ENCODE measurements around the gene KRT40.

The KRT40 gene

DNA sequence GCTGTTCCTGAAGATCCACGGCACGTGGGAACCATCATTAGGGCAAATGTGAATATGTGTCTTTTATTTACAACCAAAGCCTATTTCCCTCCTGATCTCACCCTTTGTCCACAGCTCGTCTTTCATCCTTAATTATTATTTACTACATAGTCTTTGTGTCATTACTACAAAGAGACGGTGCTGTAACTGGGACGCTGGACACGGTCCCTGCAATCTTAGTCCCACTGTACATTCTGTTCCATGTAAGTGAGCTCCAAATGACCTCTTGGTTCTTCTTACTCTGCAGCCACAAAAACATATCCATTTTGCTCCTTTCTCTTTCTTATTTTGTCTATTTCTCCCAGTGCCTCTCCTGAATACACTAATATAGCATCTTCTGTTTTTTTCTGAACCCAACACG lies 34.0 kb downstream of the KRT40 start:
- no peak for DNase-seq

DNA sequence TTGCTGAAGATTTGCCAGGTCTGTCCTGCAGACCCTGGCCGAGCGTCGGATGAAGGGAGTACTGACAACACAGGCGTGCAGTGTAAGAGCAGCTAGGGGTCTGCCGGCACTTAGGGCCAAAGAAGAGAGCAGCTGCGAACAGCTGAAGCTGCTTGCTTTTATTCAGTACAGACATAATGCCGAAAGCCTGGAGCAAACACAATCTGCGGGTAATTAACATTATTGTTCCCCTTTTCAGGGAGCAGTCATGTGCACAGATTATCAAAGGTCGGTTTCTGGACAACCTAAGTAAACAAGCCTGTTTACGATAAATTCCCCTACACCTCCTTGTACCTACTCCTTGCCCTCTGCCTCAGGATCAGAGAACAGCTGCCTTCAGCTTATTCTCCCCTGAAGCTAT lies 34.7 kb downstream of the KRT40 start:
- no peak for DNase-seq

DNA sequence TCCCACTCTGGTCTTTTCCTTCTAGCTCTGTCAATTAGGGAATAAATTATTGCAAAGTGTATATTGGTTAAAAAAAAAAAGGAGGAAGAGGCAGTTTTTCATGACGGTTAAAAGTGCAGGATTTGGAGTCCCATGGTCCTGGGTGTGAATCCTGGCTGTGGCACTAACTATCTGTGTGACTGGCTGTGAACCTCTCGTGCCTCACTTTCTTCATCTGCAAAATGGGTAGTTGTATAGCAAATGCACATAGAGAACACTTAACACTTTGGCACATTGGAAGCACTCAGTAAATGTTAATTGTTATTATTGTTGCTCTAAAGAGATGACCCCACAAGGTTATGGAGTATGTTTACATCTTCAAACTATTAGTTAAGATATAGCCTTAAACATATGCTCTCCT lies 36.2 kb downstream of the KRT40 start:
- DNase-seq: no peak

DNA sequence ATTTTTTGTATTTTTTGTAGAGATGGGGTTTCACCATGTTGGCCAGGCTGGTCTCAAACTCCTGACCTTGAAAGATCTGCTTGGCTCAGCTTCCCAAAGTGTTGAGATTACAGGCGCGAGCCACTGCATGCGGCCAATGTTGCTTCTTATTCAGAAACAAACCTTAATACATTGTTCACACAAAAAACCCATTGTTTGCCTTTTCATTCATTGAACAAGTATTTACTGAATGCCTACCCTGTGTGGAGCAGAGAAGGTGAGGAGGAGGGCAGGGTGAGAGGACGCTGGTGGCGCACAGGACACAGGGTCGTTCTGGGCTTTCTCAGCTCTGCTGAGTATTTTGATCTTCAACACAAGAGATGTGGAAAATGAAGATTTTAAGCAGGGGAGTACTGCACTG lies 38.7 kb downstream of the KRT40 start:
- no peak for DNase-seq

DNA sequence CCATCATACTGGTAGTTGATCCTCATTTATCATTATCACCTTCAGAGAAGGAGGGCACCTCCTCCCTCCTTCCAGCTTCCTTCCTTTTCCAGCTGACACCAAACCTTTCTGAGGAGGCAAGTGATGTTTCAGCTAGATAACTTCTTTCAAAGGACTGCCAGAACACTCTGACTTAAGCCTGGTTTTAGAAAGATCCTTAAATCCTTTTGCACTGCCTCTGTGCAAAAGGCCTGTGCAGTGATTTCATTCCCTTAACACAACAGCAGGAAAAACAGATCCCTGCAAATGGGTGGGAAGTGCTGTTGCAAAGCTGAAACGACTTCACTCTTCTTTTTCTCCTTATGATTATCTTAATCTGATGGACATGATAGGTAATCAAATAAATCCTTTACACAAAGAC lies 39.6 kb downstream of the KRT40 start:
- DNase-seq: no peak

DNA sequence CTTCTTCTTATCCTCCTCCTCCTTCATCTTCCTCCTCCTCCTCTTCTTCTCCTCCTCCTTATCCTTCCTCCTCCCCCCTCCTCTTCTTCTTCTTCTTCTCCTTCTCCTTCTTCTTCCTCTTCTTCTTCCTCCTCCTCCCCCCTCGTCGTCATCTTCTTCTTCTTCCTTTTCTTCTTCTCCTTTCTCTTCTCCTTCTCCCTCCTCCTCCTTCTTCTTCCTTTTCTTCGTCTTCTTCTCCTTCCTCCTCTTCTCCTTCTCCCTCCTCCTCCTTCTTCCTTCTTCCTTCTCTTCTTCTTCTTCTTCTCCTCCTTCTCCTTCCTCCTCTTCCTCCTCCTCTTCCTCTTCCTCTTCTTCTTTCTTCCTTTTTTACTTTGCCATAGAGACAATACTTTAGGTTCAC lies 41.6 kb downstream of the KRT40 start:
- DNase-seq: no peak

DNA sequence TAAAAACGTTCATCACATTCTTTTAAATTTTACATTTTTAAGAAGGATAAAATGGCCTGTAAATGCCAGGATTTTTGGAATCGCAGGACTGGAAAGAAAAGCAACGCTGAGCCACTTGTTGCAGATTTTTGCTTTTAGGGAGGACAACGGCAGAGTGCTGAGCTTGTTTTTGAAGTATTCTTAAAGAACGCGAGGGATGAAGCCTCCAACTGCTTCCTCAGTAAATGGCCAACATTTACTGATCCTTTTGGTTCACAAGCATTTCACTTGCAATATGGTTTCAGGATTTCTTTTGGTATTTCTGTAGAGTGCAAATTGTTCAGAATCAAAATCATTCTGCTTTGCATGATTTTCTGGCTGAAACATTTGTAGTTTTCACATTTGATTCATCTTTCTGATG lies 43.9 kb downstream of the KRT40 start:
- DNase-seq: no peak

DNA sequence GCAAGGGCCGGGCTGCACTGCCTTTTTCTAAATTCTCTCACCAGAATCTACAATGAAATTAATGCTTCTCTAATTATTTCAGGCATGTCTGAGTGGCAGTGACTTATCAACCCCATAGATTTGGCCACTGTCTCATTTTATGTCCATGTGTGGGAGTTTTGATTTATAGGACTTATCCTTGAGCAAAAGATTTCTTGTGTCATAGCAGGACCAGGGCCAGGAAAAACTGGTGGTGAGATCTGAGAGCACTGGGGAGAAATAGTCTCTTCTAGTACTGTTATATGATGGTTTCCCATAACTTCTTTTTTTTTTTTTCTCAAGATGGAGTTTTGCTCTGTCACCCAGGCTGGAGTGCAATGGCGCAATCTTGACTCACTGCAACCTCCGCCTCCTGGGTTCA lies 45.1 kb downstream of the KRT40 start:
- DNase-seq: no peak

DNA sequence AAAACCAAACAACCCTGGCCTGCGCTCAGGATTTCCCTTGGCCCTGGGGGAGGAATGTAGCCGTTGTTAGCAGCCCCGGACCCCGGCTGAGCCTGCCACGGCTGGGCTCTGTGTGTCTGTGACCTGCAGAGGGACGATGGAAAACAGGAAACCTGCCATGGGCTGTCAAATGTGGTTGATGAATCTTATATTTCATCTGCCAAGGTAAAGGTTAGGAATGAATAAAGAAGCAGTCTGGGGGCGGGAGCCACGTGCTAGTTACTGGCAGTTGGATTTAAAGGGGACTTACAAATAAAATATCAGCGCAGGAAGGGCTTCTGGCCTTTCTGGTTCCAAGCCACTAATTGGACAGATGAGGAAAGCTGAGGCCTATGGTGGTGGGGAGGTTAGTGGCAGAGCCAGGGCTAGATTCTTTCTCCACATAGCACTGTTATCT lies 46.7 kb downstream of the KRT40 start, which contains the start of gene KRT23:
Gene KRT23 (minus strand): TSS at position 263 of the 436 bp plus-strand sequence. CDS start 1,043 bp downstream, outside the sequence.
- DNase-seq: no peak

DNA sequence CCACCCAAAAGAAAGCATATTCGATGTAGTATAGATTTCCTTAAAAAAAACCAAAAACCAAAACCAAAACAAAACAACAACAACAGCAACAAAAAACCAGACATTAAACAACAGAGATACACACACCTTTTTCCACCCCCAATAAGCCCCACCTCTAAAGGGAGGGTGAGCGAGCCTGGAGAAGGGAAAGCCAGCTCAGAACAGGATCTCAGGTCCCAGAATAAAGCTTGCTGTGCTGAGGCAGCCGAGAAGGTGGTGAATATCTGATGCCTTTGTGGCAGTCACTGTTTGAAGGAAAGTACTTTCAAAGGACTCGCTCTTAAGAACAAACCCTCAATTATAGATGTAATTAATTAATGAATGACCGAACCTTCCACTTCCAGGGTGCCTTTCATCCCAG lies 47.1 kb downstream of the KRT40 start:
- no peak for DNase-seq

DNA sequence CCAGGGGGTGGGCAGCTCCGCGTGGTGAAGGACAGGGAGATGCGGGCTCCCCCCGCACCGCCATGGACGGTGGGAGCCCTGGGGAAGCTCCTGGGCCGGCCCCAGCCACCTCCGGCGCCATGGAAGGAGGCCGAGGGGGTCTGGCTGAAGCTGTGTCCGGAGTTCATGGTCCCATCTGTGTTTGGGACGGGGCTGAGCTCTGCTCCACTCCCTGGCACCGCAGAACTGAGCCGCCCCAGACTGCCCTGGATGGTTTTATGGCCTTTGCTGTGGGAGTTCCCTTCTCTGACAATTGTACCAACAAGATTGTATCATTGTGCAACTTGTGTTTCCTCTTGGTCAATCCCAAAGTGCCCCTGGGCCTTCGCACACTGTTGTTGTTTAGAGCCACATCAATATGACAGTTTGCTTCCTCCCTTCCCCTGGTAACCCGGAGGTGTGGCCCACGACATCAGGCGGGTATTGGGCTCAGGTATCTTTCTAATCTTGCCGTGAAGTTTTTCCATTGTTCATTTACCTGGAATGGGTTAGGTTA lies 47.6 kb downstream of the KRT40 start:
- no peak for DNase-seq

DNA sequence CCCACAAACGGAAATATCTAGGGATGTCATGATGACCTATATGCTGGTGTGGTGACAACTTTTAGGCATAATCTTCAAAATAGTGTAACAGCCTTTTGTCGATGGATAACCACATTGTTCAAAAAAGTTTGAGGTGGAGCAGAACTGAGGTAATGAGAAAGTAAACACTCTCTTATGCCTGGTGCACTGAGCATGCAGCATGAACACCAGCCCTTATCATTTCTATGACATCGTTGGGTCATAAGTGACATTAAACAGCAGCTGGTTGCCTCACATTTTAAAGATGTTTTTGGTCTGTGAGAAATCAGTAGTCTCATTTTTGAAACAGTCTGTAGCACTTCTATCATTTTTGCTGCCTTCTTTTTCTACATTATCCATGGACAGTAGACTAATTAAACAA lies 48.5 kb downstream of the KRT40 start:
- no peak for DNase-seq

DNA sequence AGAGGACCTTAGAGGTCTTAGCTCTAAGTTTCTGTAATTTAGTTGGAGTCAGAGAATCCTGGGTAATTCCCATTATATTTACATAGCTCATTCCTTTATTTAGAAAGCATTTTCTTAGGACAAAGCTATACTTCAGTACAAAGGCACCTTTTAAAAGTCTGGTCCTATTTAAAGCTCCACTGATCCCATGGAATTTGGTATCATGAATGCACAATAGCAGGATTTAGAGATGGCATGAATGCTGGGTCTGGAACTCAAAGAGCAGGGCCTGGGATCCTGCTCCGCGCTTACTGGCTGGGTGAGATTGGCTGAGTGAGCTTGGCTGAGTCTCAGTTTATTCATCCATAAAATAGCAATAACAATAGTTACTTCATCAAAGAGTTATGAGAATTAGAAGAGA lies 51.5 kb downstream of the KRT40 start:
- no peak for DNase-seq

DNA sequence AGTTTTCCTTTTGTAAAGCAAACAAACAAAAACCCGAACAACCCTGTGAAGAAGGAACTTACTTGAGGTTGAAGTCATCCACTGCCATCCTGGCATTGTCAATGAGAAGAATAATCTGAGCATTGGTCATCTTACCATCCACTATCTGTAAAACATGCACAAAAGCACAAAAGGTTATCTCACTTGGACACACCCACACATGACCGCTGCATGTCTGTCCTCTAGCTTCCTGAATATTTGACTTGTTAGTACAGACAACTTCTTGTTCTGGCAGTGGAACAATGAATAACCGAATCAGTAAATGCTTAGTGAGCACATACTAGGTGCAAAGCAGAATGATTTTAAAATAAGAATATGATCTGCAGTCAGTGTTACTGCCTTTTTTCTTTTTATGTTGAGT lies 52.8 kb downstream of the KRT40 start:
- no peak for DNase-seq

Measured in NCI-H1092 treated with DMSO at 0.1 percent for 48 hours (cell line).